ENCODE results near the gene PDGFB. TPM values are rescaled to one million over a fixed set of nuclear protein-coding genes. Genes with fewer than 3 reads are reported as not detected.

Gene PDGFB
- total RNA-seq, 2 donors from 2014 or later: 5.9 to 10.4 TPM

GRCh38 chr22:39175353-39176142 lies 69.2 kb downstream of the PDGFB start:
- H3K27ac ChIP-seq (ENCODE audit: low read depth, low read length): peak overlapping the region; percentile 77
- no peaks in the 10 kb centered on the region for H3K9me3 ChIP-seq (ENCODE audit: control insufficient read depth, low read length)
- H3K4me1 ChIP-seq (ENCODE audit: control insufficient read depth, insufficient read depth, low read length): peaks cover 33% of the 10 kb centered on the region
- WGBS, 2 experiments (ENCODE audit: insufficient coverage in 1 of 2, insufficient read length in 1 of 2): 80 to 84% methylated on average over 12 to 18 of the region's 18 CpGs
- H3K9ac ChIP-seq (ENCODE audit: extremely low read depth, low read length, poor library complexity, severe bottlenecking): peak overlapping the region; percentile 38
- H3K9me3 Mint-ChIP-seq: no peaks in the 10 kb centered on the region
- H3K27ac Mint-ChIP-seq: peak overlapping the region; percentile 98
- no peak overlapping the region for H3K4me3 ChIP-seq (ENCODE audit: low read length)
- DNase-seq: peak; percentile 86
- no peaks in the 10 kb centered on the region for H3K36me3 Mint-ChIP-seq (ENCODE audit: low read depth)
- peaks cover 63% of the 10 kb centered on the region for H3K4me1 Mint-ChIP-seq
- TF ChIP-seq, protein P1, sequence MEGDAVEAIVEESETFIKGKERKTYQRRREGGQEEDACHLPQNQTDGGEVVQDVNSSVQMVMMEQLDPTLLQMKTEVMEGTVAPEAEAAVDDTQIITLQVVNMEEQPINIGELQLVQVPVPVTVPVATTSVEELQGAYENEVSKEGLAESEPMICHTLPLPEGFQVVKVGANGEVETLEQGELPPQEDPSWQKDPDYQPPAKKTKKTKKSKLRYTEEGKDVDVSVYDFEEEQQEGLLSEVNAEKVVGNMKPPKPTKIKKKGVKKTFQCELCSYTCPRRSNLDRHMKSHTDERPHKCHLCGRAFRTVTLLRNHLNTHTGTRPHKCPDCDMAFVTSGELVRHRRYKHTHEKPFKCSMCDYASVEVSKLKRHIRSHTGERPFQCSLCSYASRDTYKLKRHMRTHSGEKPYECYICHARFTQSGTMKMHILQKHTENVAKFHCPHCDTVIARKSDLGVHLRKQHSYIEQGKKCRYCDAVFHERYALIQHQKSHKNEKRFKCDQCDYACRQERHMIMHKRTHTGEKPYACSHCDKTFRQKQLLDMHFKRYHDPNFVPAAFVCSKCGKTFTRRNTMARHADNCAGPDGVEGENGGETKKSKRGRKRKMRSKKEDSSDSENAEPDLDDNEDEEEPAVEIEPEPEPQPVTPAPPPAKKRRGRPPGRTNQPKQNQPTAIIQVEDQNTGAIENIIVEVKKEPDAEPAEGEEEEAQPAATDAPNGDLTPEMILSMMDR (conservative IDR thresholded peaks at IDR 0.05): no peak
- H3K27me3 ChIP-seq (ENCODE audit: control insufficient read depth, insufficient read depth, low read length, poor library complexity, severe bottlenecking): no peaks in the 10 kb centered on the region
- peak overlapping the region; percentile 21 for H3K4me3 Mint-ChIP-seq
- no peaks in the 10 kb centered on the region for H3K27me3 Mint-ChIP-seq (ENCODE audit: insufficient read depth)
- no peaks in the 10 kb centered on the region for H3K36me3 ChIP-seq (ENCODE audit: control insufficient read depth, insufficient read depth, low read length)

DNA sequence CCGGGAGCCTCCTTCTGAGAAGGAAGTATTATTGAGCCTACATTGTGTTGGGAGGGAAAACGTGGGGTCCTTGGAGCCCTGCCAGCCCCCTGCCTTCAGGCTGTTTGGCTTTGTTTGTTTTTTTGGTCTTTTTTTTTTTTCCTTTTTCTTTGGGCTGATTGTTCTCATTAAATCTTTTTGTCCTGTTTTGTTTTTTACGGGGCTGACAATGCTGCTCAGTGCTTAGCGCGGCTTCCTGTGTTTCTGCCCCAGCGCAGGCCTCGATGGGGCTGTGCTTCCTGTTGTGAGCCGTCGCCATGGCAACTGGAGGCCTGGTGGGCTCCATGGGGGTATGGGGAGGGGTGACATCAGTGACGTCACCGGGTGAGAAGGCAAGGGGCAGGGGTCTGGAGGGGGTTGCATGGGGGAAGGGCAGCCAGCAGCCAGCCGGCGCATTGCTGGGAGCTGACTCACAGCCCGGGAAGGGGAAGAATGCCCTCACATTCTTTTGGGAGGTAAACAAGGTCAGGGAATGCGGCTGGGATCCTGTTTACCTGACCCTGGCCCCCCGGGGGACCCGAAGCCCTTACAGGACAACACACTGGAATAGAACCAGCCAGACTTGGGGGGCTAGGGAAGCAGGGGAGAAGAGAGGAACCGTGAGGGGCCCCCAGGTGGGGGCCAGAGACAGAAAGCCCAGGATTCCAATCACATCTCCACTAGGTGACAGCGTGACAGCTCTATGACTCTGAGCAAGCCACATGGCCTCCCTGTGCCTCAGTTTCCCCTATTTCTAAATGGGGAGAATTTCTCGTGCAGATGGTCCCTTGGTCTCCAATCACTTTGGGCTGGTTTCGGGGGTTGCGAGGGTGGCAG lies 70.1 kb downstream of the PDGFB start:
- no peaks in the 10 kb centered on the region for H3K9me3 ChIP-seq (ENCODE audit: control insufficient read depth, low read length)
- H3K27me3 ChIP-seq (ENCODE audit: control insufficient read depth, insufficient read depth, low read length, poor library complexity, severe bottlenecking): no peaks in the 10 kb centered on the region
- peak; percentile 100 for DNase-seq
- Mint-ChIP-seq H3K27me3 (ENCODE audit: insufficient read depth) (no peaks in the 10 kb centered on the region), H3K4me3 (peak overlapping the region; percentile 21), H3K4me1 (peaks cover 66% of the 10 kb centered on the region), H3K27ac (peak overlapping the region; percentile 98), H3K9me3 (no peaks in the 10 kb centered on the region), H3K36me3 (ENCODE audit: low read depth) (no peaks in the 10 kb centered on the region)
- H3K4me3 ChIP-seq (ENCODE audit: low read length): no peak overlapping the region
- H3K27ac ChIP-seq (ENCODE audit: low read depth, low read length): peak overlapping the region; percentile 89
- TF ChIP-seq, protein P1 (conservative IDR thresholded peaks at IDR 0.05): no peak
- peaks cover 33% of the 10 kb centered on the region for H3K4me1 ChIP-seq (ENCODE audit: control insufficient read depth, insufficient read depth, low read length)
- WGBS, 2 experiments (ENCODE audit: insufficient coverage in 1 of 2, insufficient read length in 1 of 2): 21 to 26% methylated on average over 10 to 22 of the region's 22 CpGs
- peak overlapping the region; percentile 47 for H3K9ac ChIP-seq (ENCODE audit: extremely low read depth, low read length, poor library complexity, severe bottlenecking)
- H3K36me3 ChIP-seq (ENCODE audit: control insufficient read depth, insufficient read depth, low read length): no peaks in the 10 kb centered on the region

- peaks cover 33% of the 10 kb centered on the region for H3K4me1 ChIP-seq (ENCODE audit: control insufficient read depth, insufficient read depth, low read length)
- H3K36me3 Mint-ChIP-seq (ENCODE audit: low read depth): no peaks in the 10 kb centered on the region
- WGBS, 2 experiments (ENCODE audit: insufficient coverage in 1 of 2, insufficient read length in 1 of 2): 64 to 82% methylated on average over 5 to 11 of the region's 11 CpGs
These were observed 70.8 kb downstream of the PDGFB start for GRCh38 chr22:39173787-39174497.

More at GRCh38 chr22:39173787-39174497, 70.8 kb downstream of the PDGFB start:
- H3K27ac ChIP-seq (ENCODE audit: low read depth, low read length): peak overlapping the region; percentile 89
- peaks cover 60% of the 10 kb centered on the region for H3K4me1 Mint-ChIP-seq
- H3K4me3 ChIP-seq (ENCODE audit: low read length): no peak overlapping the region
- H3K9me3 ChIP-seq (ENCODE audit: control insufficient read depth, low read length): no peaks in the 10 kb centered on the region
- peak overlapping the region; percentile 98 for H3K27ac Mint-ChIP-seq
- no peaks in the 10 kb centered on the region for H3K27me3 Mint-ChIP-seq (ENCODE audit: insufficient read depth)
- H3K9ac ChIP-seq (ENCODE audit: extremely low read depth, low read length, poor library complexity, severe bottlenecking): peak overlapping the region; percentile 47
- peak; percentile 77 for DNase-seq
- no peak overlapping the region for H3K4me3 Mint-ChIP-seq
- no peaks in the 10 kb centered on the region for H3K9me3 Mint-ChIP-seq
- H3K27me3 ChIP-seq (ENCODE audit: control insufficient read depth, insufficient read depth, low read length, poor library complexity, severe bottlenecking): no peaks in the 10 kb centered on the region
- TF ChIP-seq, protein P1 (conservative IDR thresholded peaks at IDR 0.05): no peak
- no peaks in the 10 kb centered on the region for H3K36me3 ChIP-seq (ENCODE audit: control insufficient read depth, insufficient read depth, low read length)
